ENCODE results near the gene SFMBT1. TPM values are rescaled to one million over a fixed set of nuclear protein-coding genes. Genes with fewer than 3 reads are reported as not detected.

Gene SFMBT1
- polyA plus RNA-seq, 2 of the 4 experiments (the other 2 are of a cell fraction), result 7.0 to 9.9 TPM

GRCh38 chr3:53003320-53003719 is 42.6 kb downstream of the SFMBT1 start:
- Histone ChIP-seq H3K27ac (no peak overlapping the region), H3K9me3 (no peaks in the 10 kb centered on the region), H3K4me3 (no peak overlapping the region), H3K4me2 (no peak overlapping the region), H3K4me1 (no peaks in the 10 kb centered on the region)
- POLR2A ChIA-PET, result no interaction called here
- ATAC-seq (no peak), FAIRE-seq (no peak), DNase-seq (ENCODE audit: low read depth in 1 of 2, low spot score in 1 of 2) (no peak)
- 88% methylated on average over 7 of the region's 7 CpGs for WGBS (ENCODE audit: missing lambda C conversion rate)
- CTCF ChIA-PET, result no interaction called here
- TF ChIP-seq MAX (IDR thresholded peaks at IDR 0.05), result no peak
- no peak for TF ChIP-seq JUNB (IDR thresholded peaks at IDR 0.05)
- TF ChIP-seq HES2 (IDR thresholded peaks at IDR 0.05), result no peak
- TF ChIP-seq TP53 (CRISPR knock-in tag; IDR thresholded peaks at IDR 0.05), result no peak
- TF ChIP-seq NPAS2 (CRISPR knock-in tag; IDR thresholded peaks at IDR 0.05; ENCODE audit: borderline replicate concordance), result no peak
- TF ChIP-seq NR3C1 (IDR thresholded peaks at IDR 0.05), result no peak
- no peak for TF ChIP-seq RAD21 (conservative IDR thresholded peaks at IDR 0.05 in 1 of 2, IDR thresholded peaks at IDR 0.05 in 1 of 2)
- no peak for TF ChIP-seq HEYL (CRISPR knock-in tag; IDR thresholded peaks at IDR 0.05)
- no peak for TF ChIP-seq EHMT2 (IDR thresholded peaks at IDR 0.05; ENCODE audit: low read depth)
- no peak for TF ChIP-seq EP300 (IDR thresholded peaks at IDR 0.05)

- Histone ChIP-seq H3K4me1 (no peaks in the 10 kb centered on the region), H3K4me3 (no peak overlapping the region), H3K4me2 (no peak overlapping the region), H3K27ac (no peak overlapping the region), H3K9me3 (no peaks in the 10 kb centered on the region)
- ChIA-PET CTCF (interaction anchor here (0.6 to 1.4 kb wide), 3 partner anchors 12 to 75 kb away, joined by 3 read pairs; no protein-coding TSS in a partner anchor), POLR2A (no interaction called here)
- no peak for TF ChIP-seq HDAC2 (IDR thresholded peaks at IDR 0.05)
- no peak for TF ChIP-seq HOXB5 (CRISPR knock-in tag; IDR thresholded peaks at IDR 0.05)
- no peak for TF ChIP-seq MAFK (IDR thresholded peaks at IDR 0.05; ENCODE audit: partially characterized antibody)
- no peak for TF ChIP-seq NFE2L2 (conservative IDR thresholded peaks at IDR 0.05; ENCODE audit: low read length)
- ATAC-seq (peak in 1 of 2 experiments; percentile 57; a peak in 2 of 6 replicates), FAIRE-seq (no peak), DNase-seq (ENCODE audit: low read depth in 1 of 2, low spot score in 1 of 2) (peak in 1 of 2 experiments; percentile 22)
- 90% methylated on average over 7 of the region's 41 CpGs for WGBS (ENCODE audit: missing lambda C conversion rate)
Observed at GRCh38 chr3:52998771-52999513, 46.9 kb downstream of the SFMBT1 start.

- Histone ChIP-seq H3K4me2 (no peak overlapping the region), H3K9me3 (no peaks in the 10 kb centered on the region), H3K4me1 (no peaks in the 10 kb centered on the region), H3K4me3 (no peak overlapping the region), H3K27ac (no peak overlapping the region)
- no peak for TF ChIP-seq HEYL (CRISPR knock-in tag; IDR thresholded peaks at IDR 0.05)
- no peak for TF ChIP-seq EHMT2 (IDR thresholded peaks at IDR 0.05; ENCODE audit: low read depth)
- no peak for TF ChIP-seq PBX3 (IDR thresholded peaks at IDR 0.05)
- TF ChIP-seq CHD2 (IDR thresholded peaks at IDR 0.05; ENCODE audit: low read length, partially characterized antibody), result no peak
- no peak for TF ChIP-seq ZSCAN20 (CRISPR knock-in tag; IDR thresholded peaks at IDR 0.05)
- no peak for TF ChIP-seq RAD21 (conservative IDR thresholded peaks at IDR 0.05 in 1 of 2, IDR thresholded peaks at IDR 0.05 in 1 of 2)
- no peak for TF ChIP-seq CBX8 (IDR thresholded peaks at IDR 0.05)
- TF ChIP-seq ELK1 (IDR thresholded peaks at IDR 0.05; ENCODE audit: low read depth, low read length), result no peak
- TF ChIP-seq NR3C1 (IDR thresholded peaks at IDR 0.05), result no peak
- no peak for TF ChIP-seq KDM5A (IDR thresholded peaks at IDR 0.05)
- no peak for TF ChIP-seq REST (IDR thresholded peaks at IDR 0.05)
- no peak for TF ChIP-seq HDAC2 (IDR thresholded peaks at IDR 0.05)
- no peak for FAIRE-seq
- no peak for DNase-seq (ENCODE audit: low read depth in 1 of 2, low spot score in 1 of 2)
- 75% methylated on average over 2 of the region's 2 CpGs for WGBS (ENCODE audit: missing lambda C conversion rate)
- ChIA-PET POLR2A (no interaction called here), CTCF (no interaction called here)
- ATAC-seq, result no peak
Observed at GRCh38 chr3:52990637-52991036, 55.2 kb downstream of the SFMBT1 start.
